Stimulated activated CD4-positive, alpha-beta T cell treated with anti-CD3 and anti-CD28 coated beads, Interleukin-12 subunit alpha, Interleukin-12 subunit beta, amount 100 ng/mL, for 48 hours (primary cell): ENCODE data around the gene ALDH7A1.
"Not testable (repeated sequence)": the region's sequence is repeated elsewhere in the genome, so short reads cannot be mapped to it uniquely, and the experiment has no call there.

Experiments
- DNase-seq, 3 donors: peaks; one replicate each; pipeline ENCODE4 v3.0.0-alpha.2; 2020; ENCODE audit warnings: low read depth in 2 of 3, low spot score in 1 of 3

ALDH7A1 gene

GRCh38 chr5:126535856-126536545 lies 59.0 kb downstream of the ALDH7A1 start:
- no peak for DNase-seq

DNA sequence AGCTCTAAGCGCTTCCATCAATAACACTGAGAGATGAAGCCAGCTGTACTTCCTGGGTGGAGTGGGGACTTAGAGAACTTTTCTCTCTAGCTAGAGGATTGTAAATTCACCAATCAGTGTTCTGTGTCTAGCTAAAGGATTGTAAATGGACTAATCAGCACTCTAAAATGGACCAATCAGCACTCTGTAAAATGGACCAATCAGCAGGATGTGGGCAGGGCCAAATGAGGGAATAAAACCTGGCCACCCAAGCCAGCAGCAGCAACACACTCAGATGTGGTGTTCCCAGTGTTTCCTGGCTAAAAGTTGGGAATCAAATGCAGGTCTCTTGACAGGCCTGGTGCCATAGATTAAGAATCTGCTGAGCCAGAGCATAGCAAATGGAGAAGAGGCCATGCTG lies 60.5 kb downstream of the ALDH7A1 start:
- DNase-seq = no peak

DNA sequence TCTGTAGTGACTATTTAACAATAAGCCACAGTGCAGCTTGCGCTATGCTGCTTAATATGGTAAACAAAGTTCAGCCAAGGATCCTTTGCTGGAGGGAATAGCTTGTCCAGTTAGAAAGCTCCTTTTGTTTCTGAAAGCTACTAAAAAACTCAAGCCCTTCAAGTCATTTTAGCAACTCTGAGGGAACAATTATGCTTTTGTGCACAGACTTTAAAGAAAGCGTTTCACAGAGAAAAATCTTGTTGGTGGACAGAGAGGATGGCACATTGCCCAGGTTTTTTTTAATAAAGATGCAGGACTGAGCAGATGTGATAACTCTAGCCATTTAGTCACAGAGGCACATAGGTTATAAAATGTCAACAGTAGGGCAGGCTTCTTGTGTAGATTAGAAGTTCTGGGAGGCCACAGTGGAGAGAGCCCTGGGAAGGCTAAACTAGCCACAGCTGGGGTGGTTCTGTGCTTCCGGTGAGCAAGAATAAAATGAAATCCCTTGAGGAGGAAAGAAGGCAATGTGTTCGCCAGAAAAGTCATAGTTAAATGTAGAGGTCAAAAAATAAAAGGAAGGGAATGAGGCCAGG lies 63.4 kb downstream of the ALDH7A1 start:
- DNase-seq = no peak

DNA sequence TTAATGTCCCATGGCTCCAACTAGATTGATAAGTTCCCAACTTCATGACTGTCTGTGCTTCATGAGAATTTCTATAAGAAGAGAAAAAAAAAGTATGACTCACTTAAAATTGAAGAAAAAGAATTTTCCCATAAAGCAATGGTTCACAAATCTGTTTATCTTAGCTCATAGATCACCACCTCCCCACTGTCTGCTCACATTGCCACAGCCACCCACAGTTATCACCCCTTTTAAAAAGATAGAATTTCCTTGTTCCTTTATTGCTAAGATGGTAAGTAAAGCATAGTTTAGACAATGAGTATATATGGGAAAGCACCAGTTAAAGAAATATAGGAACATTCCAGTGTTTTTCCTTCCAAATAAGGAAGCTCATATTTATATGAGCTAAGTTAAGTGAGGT lies 67.1 kb downstream of the ALDH7A1 start:
- no peak for DNase-seq

DNA sequence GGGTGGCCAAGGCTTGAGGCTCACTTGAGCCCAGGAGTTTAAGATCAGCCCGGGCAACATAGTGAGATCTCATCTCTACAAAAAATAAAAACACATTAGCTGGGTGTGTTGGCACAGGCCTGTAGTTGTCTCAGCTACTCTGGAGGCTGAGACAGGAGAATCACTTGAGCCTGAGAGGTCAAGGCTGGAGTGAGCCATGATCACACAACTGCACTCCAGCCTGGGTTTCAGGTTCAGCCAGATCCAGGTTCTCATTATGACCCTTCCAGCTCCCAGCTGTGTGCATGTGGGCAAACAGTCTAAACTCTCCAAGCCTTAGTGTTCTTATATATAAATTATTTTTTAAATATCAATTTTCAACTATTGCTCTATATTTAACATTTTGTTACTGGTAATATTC lies 67.9 kb downstream of the ALDH7A1 start:
- no peak for DNase-seq

GRCh38 chr5:126526493-126526892 lies 68.5 kb downstream of the ALDH7A1 start:
- DNase-seq = no peak

- no peak for DNase-seq
Measured at GRCh38 chr5:126525630-126526245, 69.3 kb downstream of the ALDH7A1 start.

- DNase-seq = no peak
Measured at GRCh38 chr5:126523818-126524510, 71.1 kb downstream of the ALDH7A1 start.

- no peak for DNase-seq
Measured at GRCh38 chr5:126521130-126521529, 73.9 kb downstream of the ALDH7A1 start.

DNA sequence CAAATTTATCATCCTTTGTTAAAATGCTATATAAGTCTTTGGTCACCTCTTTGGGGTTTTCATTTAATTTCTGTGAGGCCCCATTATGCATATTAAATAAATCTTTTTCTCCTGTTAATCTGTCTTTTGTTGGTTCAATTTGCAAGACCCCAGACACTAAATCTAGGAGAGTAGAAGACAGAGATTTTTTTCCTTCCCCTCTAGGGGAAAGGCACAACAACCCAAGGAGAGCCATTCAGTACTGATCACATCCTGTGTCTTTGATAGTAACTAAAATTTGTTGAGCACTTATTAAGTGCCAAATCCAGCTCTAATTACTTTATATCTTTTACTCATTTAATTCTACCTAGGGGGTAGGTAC lies 74.4 kb downstream of the ALDH7A1 start:
- no peak for DNase-seq

- DNase-seq = no peak
Measured at GRCh38 chr5:126519637-126520592, 75.1 kb downstream of the ALDH7A1 start.

- not testable (repeated sequence) for DNase-seq
Measured at GRCh38 chr5:126519223-126519622, 75.8 kb downstream of the ALDH7A1 start.

- no peak for DNase-seq
Measured at GRCh38 chr5:126516852-126517251, 78.2 kb downstream of the ALDH7A1 start.

GRCh38 chr5:126516133-126516532 lies 78.9 kb downstream of the ALDH7A1 start:
- no peak for DNase-seq

- DNase-seq = no peak
Measured at GRCh38 chr5:126515337-126515736, 79.7 kb downstream of the ALDH7A1 start.

DNA sequence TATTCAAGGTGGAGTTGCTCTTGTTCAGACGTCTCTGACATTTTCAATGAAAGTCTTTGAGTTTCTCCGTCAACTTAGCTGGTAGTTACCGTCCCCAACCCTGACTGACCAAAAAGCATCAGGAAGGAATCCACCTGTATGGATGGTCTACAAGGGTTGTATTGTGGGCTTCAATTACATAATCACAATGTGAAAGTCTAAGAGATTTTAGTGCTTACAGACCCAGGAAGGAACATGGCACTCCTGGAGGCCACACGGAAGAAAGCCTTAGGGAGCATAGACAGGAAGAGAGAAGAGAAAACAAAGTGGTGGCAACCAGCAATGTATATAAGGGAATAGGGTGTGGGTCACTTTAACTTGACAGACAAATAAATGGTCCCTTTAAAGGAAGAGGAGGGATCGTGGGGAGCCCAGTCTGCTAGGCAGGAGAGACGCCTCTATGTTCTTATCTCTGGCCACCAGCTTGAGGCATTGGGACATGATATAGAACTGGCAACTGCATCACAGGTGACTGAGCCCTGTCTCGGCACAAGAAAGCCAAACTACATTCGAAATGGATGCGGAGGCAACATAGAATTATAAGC lies 80.4 kb downstream of the ALDH7A1 start:
- DNase-seq = no peak

DNA sequence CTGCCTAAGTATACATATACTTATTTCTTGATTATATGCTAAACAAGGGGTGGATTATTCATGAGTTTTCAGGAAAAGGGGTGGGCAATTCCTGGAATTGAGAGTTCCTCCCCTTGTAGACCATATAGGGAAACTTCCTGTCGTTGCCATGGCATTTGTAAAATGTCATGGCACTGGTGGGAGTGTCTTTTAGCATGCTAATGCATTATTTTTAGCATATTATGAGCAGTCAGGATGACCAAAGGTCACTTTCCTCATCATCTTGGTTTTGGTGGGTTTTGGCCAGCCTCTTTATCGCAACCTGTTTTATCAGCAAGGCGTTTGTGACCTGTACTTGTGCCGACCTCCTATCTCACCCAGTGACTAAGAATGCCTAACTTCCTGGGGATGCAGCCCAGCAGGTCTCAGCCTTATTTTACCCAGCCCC lies 80.9 kb downstream of the ALDH7A1 start:
- no peak for DNase-seq

DNA sequence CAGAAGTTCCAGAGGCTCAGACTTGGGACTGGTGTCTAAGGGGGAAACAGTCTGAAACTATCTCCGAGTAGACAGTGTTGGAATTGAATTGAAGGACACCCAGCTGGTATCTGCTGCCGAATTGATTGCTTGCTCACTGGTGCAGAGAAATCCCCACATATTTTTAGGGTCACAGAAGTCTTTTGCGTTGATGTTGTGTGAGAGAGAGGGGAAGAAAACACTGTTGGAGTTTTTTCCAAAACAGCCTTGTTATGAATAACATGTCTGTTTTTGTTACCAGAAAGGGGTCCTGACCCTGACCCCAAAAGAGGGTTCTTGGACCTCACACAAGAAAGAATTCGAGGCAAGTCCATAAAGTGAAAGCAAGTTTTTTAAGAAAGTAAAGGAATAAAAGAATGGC lies 81.3 kb downstream of the ALDH7A1 start:
- no peak for DNase-seq

GRCh38 chr5:126513302-126513701 lies 81.7 kb downstream of the ALDH7A1 start:
- DNase-seq = no peak

- no peak for DNase-seq
Measured at GRCh38 chr5:126512451-126512850, 82.6 kb downstream of the ALDH7A1 start.

GRCh38 chr5:126511961-126512360 lies 83.1 kb downstream of the ALDH7A1 start:
- DNase-seq = no peak
